T follicular helper cell (primary cell): ENCODE data around the gene IRX6.

ENCODE experiments used
- DNase-seq: peaks from one replicate; pipeline ENCODE4 v3.0.0-alpha.2; 2020; ENCODE audit warnings: low read depth

The IRX6 gene

GRCh38 chr16:55324285-55325079 lies 479 bp downstream of the IRX6 start:
- no peak for DNase-seq

- no peak for DNase-seq
Observed at GRCh38 chr16:55325080-55325447, 1.1 kb downstream of the IRX6 start.

GRCh38 chr16:55325458-55326109 lies 1.6 kb downstream of the IRX6 start:
- no peak for DNase-seq

GRCh38 chr16:55326261-55327092 lies 2.5 kb downstream of the IRX6 start:
- DNase-seq: no peak

GRCh38 chr16:55328611-55329569 lies 4.9 kb downstream of the IRX6 start:
- no peak for DNase-seq

GRCh38 chr16:55329791-55330428 lies 5.9 kb downstream of the IRX6 start:
- DNase-seq: no peak

GRCh38 chr16:55330781-55331647 lies 7.0 kb downstream of the IRX6 start:
- DNase-seq: no peak

- DNase-seq: no peak
Observed at GRCh38 chr16:55331648-55332185, 7.7 kb downstream of the IRX6 start.

- no peak for DNase-seq
Observed at GRCh38 chr16:55333684-55334083, 9.7 kb downstream of the IRX6 start.

GRCh38 chr16:55338646-55339045 lies 14.6 kb downstream of the IRX6 start:
- no peak for DNase-seq

GRCh38 chr16:55340445-55340844 lies 16.4 kb downstream of the IRX6 start:
- DNase-seq: no peak

GRCh38 chr16:55341681-55342080 lies 17.7 kb downstream of the IRX6 start:
- no peak for DNase-seq

- DNase-seq: no peak
Observed at GRCh38 chr16:55346475-55346874, 22.5 kb downstream of the IRX6 start.

GRCh38 chr16:55349867-55350266 lies 25.9 kb downstream of the IRX6 start:
- DNase-seq: no peak

- no peak for DNase-seq
Observed at GRCh38 chr16:55350984-55351383, 27.0 kb downstream of the IRX6 start.

GRCh38 chr16:55351936-55352335 lies 27.9 kb downstream of the IRX6 start:
- no peak for DNase-seq

GRCh38 chr16:55357241-55357640 lies 33.2 kb downstream of the IRX6 start:
- DNase-seq: no peak

- no peak for DNase-seq
Observed at GRCh38 chr16:55359946-55360345, 35.9 kb downstream of the IRX6 start.

- no peak for DNase-seq
Observed at GRCh38 chr16:55364811-55365210, 40.8 kb downstream of the IRX6 start.

- no peak for DNase-seq
Observed at GRCh38 chr16:55367301-55367811, 43.4 kb downstream of the IRX6 start.
